SJCRH30 (cell line): ENCODE measurements around the gene AGAP3. TPM values are rescaled to one million over a fixed set of nuclear protein-coding genes. Genes with fewer than 3 reads are reported as not detected.

Source experiments
- total RNA-seq: library from RNA; depleted of rRNA; stranded (reverse); fragments of >200 nt; shearing (Covaris generic); gene quantifications from 2 replicates; pipeline ENCODE4 v1.2.3, GENCODE V29; 2014; rRNA removed

Gene AGAP3
- total RNA-seq, 1 experiment from 2014 or later = 59.7 TPM

Other genes starting within 250 kb of the AGAP3 start
- gene AOC1, start 234.0 kb upstream of the AGAP3 start, total RNA-seq = not detected in 2 replicates
- gene KCNH2, start 108.2 kb upstream of the AGAP3 start, total RNA-seq = 15.9 and 19.3 TPM in 2 replicates
- gene NOS3, start 95.5 kb upstream of the AGAP3 start, total RNA-seq = 0.05 and 0.20 TPM in 2 replicates
- 0.08 TPM in 1 of 2 replicates, not detected in the other for gene ATG9B, start 62.0 kb upstream of the AGAP3 start, total RNA-seq
- gene ABCB8, start 58.0 kb upstream of the AGAP3 start, total RNA-seq = 20.8 and 22.3 TPM in 2 replicates
- gene ASIC3, start 37.9 kb upstream of the AGAP3 start, total RNA-seq = 1.3 and 1.5 TPM in 2 replicates
- 34.3 and 39.2 TPM in 2 replicates for gene CDK5, start 28.6 kb upstream of the AGAP3 start, total RNA-seq
- 129 and 132 TPM in 2 replicates for gene SLC4A2, start 26.9 kb upstream of the AGAP3 start, total RNA-seq
- 62.2 and 92.8 TPM in 2 replicates for gene FASTK, start 5.7 kb upstream of the AGAP3 start, total RNA-seq
- 43.5 and 44.2 TPM in 2 replicates for gene TMUB1, start 3.0 kb upstream of the AGAP3 start, total RNA-seq
- gene GBX1, start 81.2 kb downstream of the AGAP3 start, total RNA-seq = 0.48 and 0.95 TPM in 2 replicates
- not detected in 2 replicates for gene ASB10, start 100.8 kb downstream of the AGAP3 start, total RNA-seq
- gene H2BK1, start 124.0 kb downstream of the AGAP3 start, total RNA-seq = not detected in 2 replicates
- gene ABCF2, start 140.7 kb downstream of the AGAP3 start, total RNA-seq = 77.6 and 77.7 TPM in 2 replicates
- 27.7 and 28.2 TPM in 2 replicates for gene CHPF2, start 146.0 kb downstream of the AGAP3 start, total RNA-seq
- 91.8 and 106 TPM in 2 replicates for gene SMARCD3, start 162.2 kb downstream of the AGAP3 start, total RNA-seq